HepG2 (cell line): ENCODE data around the gene PPIA. TPM values are rescaled to one million over a fixed set of nuclear protein-coding genes. Genes with fewer than 3 reads are reported as not detected.

ENCODE experiments used
- ATAC-seq: fragments of 200-7000 bp; cut with Tn5 transposase; 3 replicates; pipeline ENCODE4 v1.9.1; 2020; ENCODE audit warnings: mild to moderate bottlenecking, moderate library complexity
- BruUV-seq: library from RNA; stranded (reverse); fragments of 400-500 nt; replicated peaks from 2 replicates; lab custom pipeline; 2021; lab: Mats Ljungman, UMichigan
- CTCF ChIA-PET: fragments of 300-600 bp; formaldehyde crosslinking; extraction: SDS; loops from one replicate; lab custom pipeline; 2021; ENCODE audit warnings: low total read pairs, inconsistent platforms, low intra/inter-chr PET ratio; lab: Yijun Ruan, JAX
- POLR2A ChIA-PET: fragments of 350-600 bp; sonication (Branson Sonifier 250); formaldehyde crosslinking; loops from one replicate; lab custom pipeline; 2020; ENCODE audit warnings: antibody characterized with exemption, inconsistent platforms; lab: Yijun Ruan, JAX
- DNase-seq: peaks from one replicate; pipeline ENCODE4 v3.0.0-alpha.2; 2015; ENCODE audit warnings: low spot score
- FAIRE-seq: peaks from 3 replicates; lab custom pipeline; 2011; peaks lifted over from hg19 to GRCh38; lab: Jason Lieb, UNC
- H2AFZ ChIP-seq: one replicate; pipeline ENCODE4 v1.6.1; 2011; ENCODE audit warnings: low read length, inconsistent platforms
- H3K27ac ChIP-seq: fragments of 300-600 bp; 3 replicates; pipeline ENCODE4 v1.8.0; 2011; ENCODE audit warnings: mixed run types, mild to moderate bottlenecking, mixed read lengths, low read length, inconsistent platforms; ENCODE audit not compliant: insufficient read depth; ENCODE audit errors: extremely low read length
- H3K27me3 ChIP-seq, 2 experiments: fragments of 200-600 bp in 1 of 2; 2 replicates in 1 of 2; 3 replicates in 1 of 2; pipeline versions ENCODE4 v1.6.0 to v1.8.0; 2011; ENCODE audit warnings: low read length in 2 of 2, mild to moderate bottlenecking in 2 of 2, moderate library complexity in 2 of 2, inconsistent platforms in 1 of 2; ENCODE audit not compliant: insufficient read depth in 2 of 2, control insufficient read depth in 1 of 2
- H3K36me3 ChIP-seq, 2 experiments: fragments of 200-600 bp in 1 of 2; replicated peaks in 1 of 2; 2 replicates in 1 of 2; 3 replicates in 1 of 2; pipeline versions ENCODE4 v1.5.1 to v1.8.0; 2011; ENCODE audit warnings: low read length in 2 of 2, inconsistent platforms in 1 of 2; ENCODE audit not compliant: insufficient read depth in 2 of 2, control insufficient read depth in 1 of 2
- H3K4me1 ChIP-seq: 2 replicates; pipeline ENCODE4 v1.5.1; 2012; ENCODE audit warnings: low read length, inconsistent platforms; ENCODE audit not compliant: insufficient read depth
- H3K4me2 ChIP-seq: 2 replicates; pipeline ENCODE4 v1.6.0; 2011; ENCODE audit warnings: low read depth, low read length, inconsistent platforms
- H3K4me3 ChIP-seq, 3 experiments: fragments of 200-600 bp in 1 of 3; sonication (generic), shearing (Covaris generic) in 1 of 3; replicated peaks in 1 of 3; 2 replicates each; pipeline ENCODE4 v1.5.1; 2011 to 2016; ENCODE audit warnings: low read length in 3 of 3, inconsistent platforms in 2 of 3, low read depth in 2 of 3, mild to moderate bottlenecking in 2 of 3, control low read depth in 1 of 3, mixed read lengths in 1 of 3; ENCODE audit not compliant: insufficient read depth in 1 of 3
- H3K79me2 ChIP-seq: one replicate; pipeline ENCODE4 v1.6.1; 2011; ENCODE audit warnings: low read length, inconsistent platforms; ENCODE audit not compliant: insufficient read depth
- H3K9ac ChIP-seq: 2 replicates; pipeline ENCODE4 v1.6.0; 2011; ENCODE audit warnings: mild to moderate bottlenecking, low read depth, low read length, inconsistent platforms; ENCODE audit not compliant: insufficient read depth
- H3K9me3 ChIP-seq: 2 replicates; pipeline ENCODE4 v1.5.1; 2012; ENCODE audit warnings: mild to moderate bottlenecking, low read length
- H4K20me1 ChIP-seq: 2 replicates; pipeline ENCODE4 v1.6.0; 2011; ENCODE audit warnings: inconsistent platforms, mild to moderate bottlenecking, low read length, moderate library complexity; ENCODE audit not compliant: insufficient read depth
- KMT2B ChIP-seq: IDR thresholded peaks from 2 replicates; pipeline ENCODE4 v1.6.1; 2016; ENCODE audit warnings: missing genetic modification reagents, missing compliant biosample characterization
- NR2F6 ChIP-seq, 2 experiments: IDR thresholded peaks; 2 replicates each; pipeline ENCODE4 v1.6.1; 2016; ENCODE audit warnings: antibody characterized with exemption in 1 of 2, mild to moderate bottlenecking in 1 of 2
- SMYD3 ChIP-seq: sonication (generic); formaldehyde crosslinking; IDR thresholded peaks from 2 replicates; pipeline ENCODE4 v1.8.1; 2023; ENCODE audit warnings: mild to moderate bottlenecking, missing genetic modification reagents
- STAG1 ChIP-seq: sonication (generic); formaldehyde crosslinking; IDR thresholded peaks from 2 replicates; pipeline ENCODE4 v1.4.0; 2020; ENCODE audit warnings: missing genetic modification reagents
- TEAD3 ChIP-seq: optimal IDR thresholded peaks from 2 replicates; pipeline ENCODE3; 2016; ENCODE audit warnings: borderline replicate concordance
- TOPORS ChIP-seq: sonication (generic); formaldehyde crosslinking; IDR thresholded peaks from 2 replicates; pipeline ENCODE4 v1.8.0; 2023; ENCODE audit warnings: mild to moderate bottlenecking, missing genetic modification reagents
- ZFP62 ChIP-seq: sonication (generic); formaldehyde crosslinking; IDR thresholded peaks from 2 replicates; pipeline ENCODE4 v1.4.0; 2020; ENCODE audit warnings: missing genetic modification reagents
- ZNF264 ChIP-seq: sonication (generic); formaldehyde crosslinking; IDR thresholded peaks from 2 replicates; pipeline ENCODE4 v1.4.0; 2020; ENCODE audit warnings: missing genetic modification reagents
- ZNF33A ChIP-seq: sonication (generic); formaldehyde crosslinking; IDR thresholded peaks from 2 replicates; pipeline ENCODE4 v1.5.1; 2020; ENCODE audit warnings: missing genetic modification reagents, mild to moderate bottlenecking, moderate library complexity, borderline replicate concordance
- ZNF354B ChIP-seq: sonication (generic); formaldehyde crosslinking; IDR thresholded peaks from 2 replicates; pipeline ENCODE4 v1.8.0; 2022; ENCODE audit warnings: mild to moderate bottlenecking, missing genetic modification reagents
- ZNF484 ChIP-seq: sonication (generic); formaldehyde crosslinking; IDR thresholded peaks from 2 replicates; pipeline ENCODE4 v1.5.1; 2020; ENCODE audit warnings: mild to moderate bottlenecking, low read depth, missing genetic modification reagents, borderline replicate concordance
- ZNF792 ChIP-seq: IDR thresholded peaks from 2 replicates; pipeline ENCODE4 v1.6.1; 2016
- ZSCAN21 ChIP-seq: sonication (generic); formaldehyde crosslinking; IDR thresholded peaks from 2 replicates; pipeline ENCODE4 v1.8.0; 2022; ENCODE audit warnings: mild to moderate bottlenecking, missing genetic modification reagents, moderate library complexity, borderline replicate concordance
- WGBS: methylation state at CpG from one replicate; pipeline ENCODE4 v1.1.6; 2017; ENCODE audit warnings: low lambda C conversion rate; 5-methylcytosine and 5-hydroxymethylcytosine counted together
- in situ Hi-C: cut with HindIII; loops from 2 replicates; pipeline ENCODE4 v1.10.0; 2017; ENCODE audit warnings: low pct_unique_long_range_greater_than_20kb; ENCODE audit not compliant: extremely low pct_ligation_motif_present
- intact Hi-C: fragments of 100-400 bp; cut with micrococcal nuclease; formaldehyde crosslinking; loops from one replicate; pipeline ENCODE4 v1.10.0; 2022; ENCODE audit not compliant: unreplicated experiment
- polyA plus RNA-seq, 8 experiments: library from polyadenylated mRNA; depleted of rRNA in 3 of 8; stranded (reverse) in 7 of 8; unstranded in 1 of 8; fragments of >200 nt; fragmentation: Illumina TruSeq in 4 of 8; extraction: Trizol in 4 of 8; gene quantifications; 2 replicates each; pipeline versions ENCODE4 v1.2.1 to v1.2.3, GENCODE V29; 2011 to 2016; ENCODE audit warnings: low read depth in 4 of 8, missing spikeins in 1 of 8, mixed read lengths in 1 of 8; ENCODE audit not compliant: insufficient read depth in 1 of 8
- total RNA-seq, 5 experiments: library from RNA; depleted of rRNA; stranded (reverse); fragments of >200 nt; fragmentation: Illumina TruSeq; extraction: Trizol; gene quantifications; 2 replicates each; pipeline ENCODE4 v1.2.3, GENCODE V29; 2016; ENCODE audit warnings: low read depth in 1 of 5
- TF ChIP-seq, protein P1 (sequence below): sonication (generic); formaldehyde crosslinking; IDR thresholded peaks from 2 replicates; pipeline ENCODE4 v1.8.1; 2023; ENCODE audit warnings: missing genetic modification reagents, inconsistent platforms, borderline replicate concordance
- TF ChIP-seq, protein P2 (sequence below): sonication (generic); formaldehyde crosslinking; IDR thresholded peaks from 2 replicates; pipeline ENCODE4 v1.4.0; 2020; ENCODE audit warnings: mild to moderate bottlenecking, missing genetic modification reagents

Gene PPIA
- total and polyA plus RNA-seq, 2 of the 13 experiments (the other 11 are each of a cell fraction or from before 2014, with no cell fraction given), result 2,268 to 3,010 TPM

- POLR2A ChIA-PET, result no interaction called here
- in situ Hi-C loops, result loop anchor here (25.0 kb wide), 1 partner anchor 172 kb away; the partner anchor contains the start of gene TMED4
Measured at GRCh38 chr7:44759246-44759645, 37.2 kb upstream of the PPIA start.

More at GRCh38 chr7:44759246-44759645, 37.2 kb upstream of the PPIA start:
- no peak overlapping the region for H3K4me2 ChIP-seq
- ATAC-seq (no peak), FAIRE-seq (no peak), DNase-seq (no peak)
- H2AFZ ChIP-seq, result no peak overlapping the region
- no peaks in the 10 kb centered on the region for H4K20me1 ChIP-seq
- H3K27me3 ChIP-seq, result no peaks in the 10 kb centered on the region
- no TSS peak for BruUV-seq
- intact Hi-C loops, result no loop called here
- no peak overlapping the region for H3K9ac ChIP-seq
- no peaks in the 10 kb centered on the region for H3K9me3 ChIP-seq
- no peak overlapping the region for H3K4me3 ChIP-seq
- peaks cover 28 to 29% of the 10 kb centered on the region in 2 experiments; a peak in 4 of 5 replicates for H3K36me3 ChIP-seq
- WGBS, result 93% methylated on average over 4 of the region's 9 CpGs
- CTCF ChIA-PET, result no interaction called here
- TF ChIP-seq ZNF354B (CRISPR knock-in tag) (no peak), ZNF264 (no peak), SMYD3 (CRISPR knock-in tag) (no peak), NR2F6 (IDR thresholded peaks at IDR 0.05) (no peak), NR2F6 (CRISPR knock-in tag; IDR thresholded peaks at IDR 0.05) (no peak), ZSCAN21 (no peak), ZNF792 (CRISPR knock-in tag) (no peak), STAG1 (CRISPR knock-in tag) (no peak), ZNF484 (CRISPR knock-in tag) (no peak), ZNF33A (CRISPR knock-in tag) (no peak), KMT2B (CRISPR knock-in tag) (no peak), ZFP62 (CRISPR knock-in tag) (no peak), TEAD3 (no peak), TOPORS (CRISPR knock-in tag) (no peak)
- TF ChIP-seq, protein P1, sequence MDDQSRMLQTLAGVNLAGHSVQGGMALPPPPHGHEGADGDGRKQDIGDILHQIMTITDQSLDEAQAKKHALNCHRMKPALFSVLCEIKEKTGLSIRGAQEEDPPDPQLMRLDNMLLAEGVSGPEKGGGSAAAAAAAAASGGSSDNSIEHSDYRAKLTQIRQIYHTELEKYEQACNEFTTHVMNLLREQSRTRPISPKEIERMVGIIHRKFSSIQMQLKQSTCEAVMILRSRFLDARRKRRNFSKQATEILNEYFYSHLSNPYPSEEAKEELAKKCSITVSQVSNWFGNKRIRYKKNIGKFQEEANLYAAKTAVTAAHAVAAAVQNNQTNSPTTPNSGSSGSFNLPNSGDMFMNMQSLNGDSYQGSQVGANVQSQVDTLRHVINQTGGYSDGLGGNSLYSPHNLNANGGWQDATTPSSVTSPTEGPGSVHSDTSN (CRISPR knock-in tag), result no peak
- TF ChIP-seq, protein P2, sequence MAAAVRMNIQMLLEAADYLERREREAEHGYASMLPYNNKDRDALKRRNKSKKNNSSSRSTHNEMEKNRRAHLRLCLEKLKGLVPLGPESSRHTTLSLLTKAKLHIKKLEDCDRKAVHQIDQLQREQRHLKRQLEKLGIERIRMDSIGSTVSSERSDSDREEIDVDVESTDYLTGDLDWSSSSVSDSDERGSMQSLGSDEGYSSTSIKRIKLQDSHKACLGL, result no peak
- H3K27ac ChIP-seq, result no peak overlapping the region
- H3K79me2 ChIP-seq, result peaks cover 2% of the 10 kb centered on the region
- H3K4me1 ChIP-seq, result no peaks in the 10 kb centered on the region; the same call in 1 of the 2 replicates
